Endodermal cell (in vitro differentiated cells): ENCODE results near the gene COQ5. TPM values are rescaled to one million over a fixed set of nuclear protein-coding genes. Genes with fewer than 3 reads are reported as not detected.

Experiments
- DNase-seq: peaks from one replicate; pipeline ENCODE4 v3.0.0-alpha.2; 2017
- H3K27ac ChIP-seq: 2 replicates; pipeline ENCODE4 v1.5.1; 2013; ENCODE audit warnings: mild to moderate bottlenecking, low read depth, low read length, moderate library complexity
- H3K27me3 ChIP-seq: 2 replicates; pipeline ENCODE4 v1.6.1; 2013; ENCODE audit warnings: mild to moderate bottlenecking, low read length, moderate library complexity; ENCODE audit not compliant: insufficient read depth, control insufficient read depth, poor library complexity, severe bottlenecking
- H3K36me3 ChIP-seq: 2 replicates; pipeline ENCODE4 v1.7.0; 2013; ENCODE audit warnings: mild to moderate bottlenecking, low read length, moderate library complexity; ENCODE audit not compliant: control insufficient read depth, insufficient read depth
- H3K4me1 ChIP-seq: one replicate; pipeline ENCODE4 v1.7.0; 2013; ENCODE audit warnings: low read length; ENCODE audit not compliant: control insufficient read depth, insufficient read depth
- H3K4me3 ChIP-seq: 2 replicates; pipeline ENCODE4 v1.5.1; 2013; ENCODE audit warnings: mild to moderate bottlenecking, low read length, moderate library complexity
- H3K9ac ChIP-seq: 2 replicates; pipeline ENCODE4 v1.6.1; 2013; ENCODE audit warnings: mild to moderate bottlenecking, low read length, moderate library complexity; ENCODE audit not compliant: poor library complexity, severe bottlenecking; ENCODE audit errors: extremely low read depth
- H3K9me3 ChIP-seq: 2 replicates; pipeline ENCODE4 v1.6.1; 2013; ENCODE audit warnings: mild to moderate bottlenecking, low read length, moderate library complexity; ENCODE audit not compliant: control insufficient read depth
- H3K27ac Mint-ChIP-seq: 2 replicates; pipeline ENCODE4 v1.8.0; 2020; ENCODE audit warnings: mixed read lengths
- H3K27me3 Mint-ChIP-seq: 2 replicates; pipeline ENCODE4 v1.8.0; 2021; ENCODE audit warnings: mild to moderate bottlenecking, mixed read lengths; ENCODE audit not compliant: insufficient read depth
- H3K36me3 Mint-ChIP-seq: 2 replicates; pipeline ENCODE4 v1.8.0; 2020; ENCODE audit warnings: low read depth, mixed read lengths
- H3K4me1 Mint-ChIP-seq: 2 replicates; pipeline ENCODE4 v1.8.0; 2020; ENCODE audit warnings: mixed read lengths
- H3K4me3 Mint-ChIP-seq: 2 replicates; pipeline ENCODE4 v1.8.0; 2020; ENCODE audit warnings: mild to moderate bottlenecking, moderate library complexity, mixed read lengths
- H3K9me3 Mint-ChIP-seq: 2 replicates; pipeline ENCODE4 v1.8.0; 2020; ENCODE audit warnings: mild to moderate bottlenecking, mixed read lengths
- WGBS, 2 experiments: methylation state at CpG; one replicate each; pipeline versions ENCODE4 v1.1.5 to v1.1.7; 2013; ENCODE audit warnings: missing lambda C conversion rate in 2 of 2, mixed read lengths in 1 of 2; ENCODE audit not compliant: insufficient coverage in 1 of 2, insufficient read length in 1 of 2; 5-methylcytosine and 5-hydroxymethylcytosine counted together
- total RNA-seq, 2 donors: library from RNA; stranded (reverse); fragmentation: NEBNext Ultra II Directional in 1 of 2; extraction: Animal tissue kit (Norgen Biotek cat#: 25700) in 1 of 2; gene quantifications; 2 replicates in 1 of 2; 3 replicates in 1 of 2; pipeline ENCODE4 v1.2.1, GENCODE V29; 2021
- TF ChIP-seq, protein P1 (sequence below): fragments of 200-600 bp; sonication (generic); conservative IDR thresholded peaks from 2 replicates; pipeline ENCODE4 v1.5.0; 2021; ENCODE audit warnings: antibody characterized with exemption, mild to moderate bottlenecking

Gene COQ5
- total RNA-seq, 2 donors from 2014 or later, result 35.5 to 55.1 TPM

DNA sequence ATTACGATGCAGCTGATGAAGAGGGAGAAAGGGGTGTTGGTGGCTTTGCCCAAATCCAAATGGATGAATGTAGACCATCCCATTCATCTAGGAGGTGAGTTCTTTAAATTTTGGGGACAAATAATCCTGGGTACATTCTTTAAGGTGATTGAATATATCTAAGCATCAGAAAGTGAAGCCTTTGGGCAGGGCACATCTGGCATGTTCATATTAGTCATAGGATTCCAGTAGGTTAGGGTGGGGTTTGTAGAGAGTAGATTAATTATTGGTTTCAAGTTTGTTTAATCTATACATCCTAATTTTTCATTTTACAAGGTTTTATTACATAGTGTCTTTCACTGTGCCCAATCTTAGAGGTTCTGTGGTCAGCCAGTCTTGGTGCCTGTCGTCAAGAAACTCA lies 28.6 kb upstream of the COQ5 start:
- Mint-ChIP-seq H3K4me1 (no peaks in the 10 kb centered on the region), H3K27ac (no peak overlapping the region), H3K4me3 (no peak overlapping the region), H3K36me3 (peaks cover 70% of the 10 kb centered on the region), H3K27me3 (no peaks in the 10 kb centered on the region), H3K9me3 (no peaks in the 10 kb centered on the region)
- H3K36me3 ChIP-seq, result peaks cover 76% of the 10 kb centered on the region
- no peak overlapping the region for H3K4me3 ChIP-seq
- H3K27ac ChIP-seq, result no peak overlapping the region
- no peaks in the 10 kb centered on the region for H3K9me3 ChIP-seq
- no peaks in the 10 kb centered on the region for H3K27me3 ChIP-seq
- no peak for DNase-seq
- no peak overlapping the region for H3K9ac ChIP-seq
- 93 to 100% methylated on average over 1 to 2 of the region's 2 CpGs for WGBS, 2 experiments
- H3K4me1 ChIP-seq, result no peaks in the 10 kb centered on the region
- TF ChIP-seq, protein P1, sequence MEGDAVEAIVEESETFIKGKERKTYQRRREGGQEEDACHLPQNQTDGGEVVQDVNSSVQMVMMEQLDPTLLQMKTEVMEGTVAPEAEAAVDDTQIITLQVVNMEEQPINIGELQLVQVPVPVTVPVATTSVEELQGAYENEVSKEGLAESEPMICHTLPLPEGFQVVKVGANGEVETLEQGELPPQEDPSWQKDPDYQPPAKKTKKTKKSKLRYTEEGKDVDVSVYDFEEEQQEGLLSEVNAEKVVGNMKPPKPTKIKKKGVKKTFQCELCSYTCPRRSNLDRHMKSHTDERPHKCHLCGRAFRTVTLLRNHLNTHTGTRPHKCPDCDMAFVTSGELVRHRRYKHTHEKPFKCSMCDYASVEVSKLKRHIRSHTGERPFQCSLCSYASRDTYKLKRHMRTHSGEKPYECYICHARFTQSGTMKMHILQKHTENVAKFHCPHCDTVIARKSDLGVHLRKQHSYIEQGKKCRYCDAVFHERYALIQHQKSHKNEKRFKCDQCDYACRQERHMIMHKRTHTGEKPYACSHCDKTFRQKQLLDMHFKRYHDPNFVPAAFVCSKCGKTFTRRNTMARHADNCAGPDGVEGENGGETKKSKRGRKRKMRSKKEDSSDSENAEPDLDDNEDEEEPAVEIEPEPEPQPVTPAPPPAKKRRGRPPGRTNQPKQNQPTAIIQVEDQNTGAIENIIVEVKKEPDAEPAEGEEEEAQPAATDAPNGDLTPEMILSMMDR, result no peak

DNA sequence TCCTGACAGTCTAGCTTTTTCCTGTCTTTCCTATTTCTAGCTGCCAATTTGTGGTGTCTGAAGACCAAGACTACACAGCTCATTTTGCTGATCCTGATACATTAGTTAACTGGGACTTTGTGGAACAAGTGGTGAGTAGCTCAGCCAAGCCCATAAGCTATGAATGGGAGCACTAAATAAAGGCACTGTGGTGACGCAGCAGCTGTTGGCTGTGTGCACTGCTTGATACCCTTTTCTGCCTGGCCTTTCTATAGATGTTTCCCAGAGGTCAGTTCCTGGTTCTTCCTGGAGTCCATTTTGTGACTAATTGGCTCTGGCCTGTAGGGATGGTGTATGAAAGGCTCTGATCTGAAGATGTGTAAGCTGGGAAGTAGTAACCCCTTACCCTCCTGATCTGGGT lies 25.7 kb upstream of the COQ5 start:
- WGBS, 2 experiments, result 91 to 97% methylated on average over 1 of the region's 1 CpG
- H3K4me3 ChIP-seq, result no peak overlapping the region
- H3K9me3 ChIP-seq, result no peaks in the 10 kb centered on the region
- no peak overlapping the region for H3K27ac Mint-ChIP-seq
- DNase-seq, result no peak
- H3K4me1 ChIP-seq, result no peaks in the 10 kb centered on the region
- no peak overlapping the region for H3K9ac ChIP-seq
- H3K4me3 Mint-ChIP-seq, result no peak overlapping the region
- H3K36me3 Mint-ChIP-seq, result peaks cover 54% of the 10 kb centered on the region
- no peak overlapping the region for H3K27ac ChIP-seq
- no peaks in the 10 kb centered on the region for H3K9me3 Mint-ChIP-seq
- TF ChIP-seq, protein P1, result no peak
- H3K4me1 Mint-ChIP-seq, result no peaks in the 10 kb centered on the region
- peaks cover 61% of the 10 kb centered on the region for H3K36me3 ChIP-seq
- no peaks in the 10 kb centered on the region for H3K27me3 ChIP-seq
- no peaks in the 10 kb centered on the region for H3K27me3 Mint-ChIP-seq

DNA sequence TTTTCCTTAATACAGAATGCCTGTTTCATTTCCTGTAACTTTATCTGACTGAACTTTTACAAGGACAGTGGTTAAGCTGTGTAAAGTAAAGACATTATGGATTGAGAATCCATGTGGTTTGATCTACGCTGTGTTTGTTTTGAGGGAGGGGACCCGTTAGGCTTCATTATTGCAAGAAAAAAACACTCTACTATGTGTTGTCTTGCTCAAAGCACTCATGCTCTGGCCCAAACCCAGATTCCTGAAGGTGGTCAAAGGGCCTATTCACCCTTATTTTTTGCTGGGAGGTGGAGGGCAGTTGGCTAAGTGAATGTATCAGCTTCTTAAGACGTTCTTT lies 17.1 kb upstream of the COQ5 start:
- Histone ChIP-seq H3K4me1 (peaks cover 4% of the 10 kb centered on the region), H3K9ac (no peak overlapping the region), H3K36me3 (peaks cover 66% of the 10 kb centered on the region), H3K9me3 (no peaks in the 10 kb centered on the region), H3K4me3 (no peak overlapping the region), H3K27ac (no peak overlapping the region), H3K27me3 (no peaks in the 10 kb centered on the region)
- WGBS, 2 experiments, result 94 to 100% methylated on average over 1 to 3 of the region's 3 CpGs
- H3K4me1 Mint-ChIP-seq, result peaks cover 6% of the 10 kb centered on the region
- no peaks in the 10 kb centered on the region for H3K9me3 Mint-ChIP-seq
- H3K27me3 Mint-ChIP-seq, result no peaks in the 10 kb centered on the region
- DNase-seq, result no peak
- TF ChIP-seq, protein P1, result no peak
- no peak overlapping the region for H3K4me3 Mint-ChIP-seq
- H3K36me3 Mint-ChIP-seq, result peaks cover 23% of the 10 kb centered on the region
- H3K27ac Mint-ChIP-seq, result no peak overlapping the region
